ENCODE measurements around the gene PAPPA. TPM values are rescaled to one million over a fixed set of nuclear protein-coding genes. Genes with fewer than 3 reads are reported as not detected.

Gene PAPPA
- total and polyA plus RNA-seq, 9 of the 15 experiments (the other 6 are each of a cell fraction or from before 2014, with no cell fraction given): 0.06 to 0.18 (median 0.11) TPM

GRCh38 chr9:116267021-116267420 lies 113.4 kb downstream of the PAPPA start:
- H3K4me3 ChIP-seq: no peak overlapping the region
- H3K9ac ChIP-seq (ENCODE audit: insufficient read depth in 1 of 2, low read depth in 2 of 2, low read length in 2 of 2): no peak overlapping the region
- no peaks in the 10 kb centered on the region for H3K4me1 ChIP-seq (replicated peaks in 1 of 2; ENCODE audit: control insufficient read depth in 2 of 2, insufficient read depth in 2 of 2, low read length in 2 of 2)
- DNase-seq (ENCODE audit: extremely low read depth in 1 of 4, low spot score in 3 of 4) (no peak), FAIRE-seq (no peak), ATAC-seq (no peak)
- ChIA-PET CTCF (ENCODE audit: low intra/inter-chr PET ratio) (no interaction called here), POLR2A (interaction anchor here (0.7 to 0.8 kb wide), 2 partner anchors 9 to 45 kb away, joined by 4 read pairs; no protein-coding TSS in a partner anchor)
- no peak overlapping the region for H3K4me2 ChIP-seq (ENCODE audit: insufficient read depth, low read length)
- H3K36me3 ChIP-seq (ENCODE audit: control insufficient read depth, insufficient read depth, low read length): no peaks in the 10 kb centered on the region
- no peaks in the 10 kb centered on the region for H3K27me3 ChIP-seq (ENCODE audit: control insufficient read depth in 2 of 2, insufficient read depth in 2 of 2, low read length in 2 of 2)
- intact Hi-C loops (cut with micrococcal nuclease) (no loop called here), in situ Hi-C loops (cut with MboI) (no loop called here)
- no peak overlapping the region for H3K27ac ChIP-seq (ENCODE audit: extremely low read depth, low read depth, low read length)
- no peak overlapping the region for H2AFZ ChIP-seq (ENCODE audit: low read depth, low read length)
- H4K20me1 ChIP-seq (replicated peaks; ENCODE audit: control insufficient read depth, insufficient read depth, low read length): no peaks in the 10 kb centered on the region
- no TSS peak for BruUV-seq (replicated peaks)
- H3K9me1 ChIP-seq (ENCODE audit: control insufficient read depth, insufficient read depth, low read length): no peaks in the 10 kb centered on the region
- no peaks in the 10 kb centered on the region for H3K79me2 ChIP-seq (ENCODE audit: control insufficient read depth, insufficient read depth, low read length)
- no peaks in the 10 kb centered on the region for H3K9me3 ChIP-seq (replicated peaks; ENCODE audit: control insufficient read depth, insufficient read depth, low read depth, low read length)
- 0% methylated on average over 1 of the region's 1 CpG for WGBS (ENCODE audit: insufficient coverage, low coverage, missing lambda C conversion rate)
- TF ChIP-seq ZNF134 (CRISPR knock-in tag; conservative IDR thresholded peaks at IDR 0.05) (no peak), RCOR1 (IDR thresholded peaks at IDR 0.05; ENCODE audit: borderline replicate concordance in 1 of 2, low read depth in 2 of 2, low read length in 2 of 2) (no peak), ZEB2 (IDR thresholded peaks at IDR 0.05) (no peak), E2F6 (IDR thresholded peaks at IDR 0.05; ENCODE audit: borderline replicate concordance in 1 of 2, extremely low read depth in 1 of 2, insufficient read depth in 1 of 2, insufficient read length in 1 of 2, low read depth in 1 of 2, low read length in 1 of 2, poor library complexity in 1 of 2, severe bottlenecking in 1 of 2) (no peak), USF2 (CRISPR knock-in tag; IDR thresholded peaks at IDR 0.05) (no peak), MGA (IDR thresholded peaks at IDR 0.05) (no peak), MYNN (IDR thresholded peaks at IDR 0.05) (no peak), MYNN (CRISPR knock-in tag; IDR thresholded peaks at IDR 0.05) (no peak), TOE1 (IDR thresholded peaks at IDR 0.05; ENCODE audit: borderline replicate concordance) (no peak), TOE1 (CRISPR knock-in tag; IDR thresholded peaks at IDR 0.05; ENCODE audit: borderline replicate concordance, low read depth) (no peak)
